Measurements from ENCODE around the gene IGFBP7.

IGFBP7 gene

GRCh38 chr4:57074744-57075143, 35.4 kb downstream of the IGFBP7 start:
- TF ChIP-seq CTCF (IDR thresholded peaks at IDR 0.05; ENCODE audit: control extremely low read depth, extremely low read depth, low read depth, missing control alignments), result no peak
- ChIA-PET POLR2A (no interaction called here), CTCF (interaction anchor here (1.2 kb wide), 1 partner anchor 89 kb away, joined by 4 read pairs; no protein-coding TSS in a partner anchor)
- DNase-seq (ENCODE audit: extremely low spot score), result no peak

DNA sequence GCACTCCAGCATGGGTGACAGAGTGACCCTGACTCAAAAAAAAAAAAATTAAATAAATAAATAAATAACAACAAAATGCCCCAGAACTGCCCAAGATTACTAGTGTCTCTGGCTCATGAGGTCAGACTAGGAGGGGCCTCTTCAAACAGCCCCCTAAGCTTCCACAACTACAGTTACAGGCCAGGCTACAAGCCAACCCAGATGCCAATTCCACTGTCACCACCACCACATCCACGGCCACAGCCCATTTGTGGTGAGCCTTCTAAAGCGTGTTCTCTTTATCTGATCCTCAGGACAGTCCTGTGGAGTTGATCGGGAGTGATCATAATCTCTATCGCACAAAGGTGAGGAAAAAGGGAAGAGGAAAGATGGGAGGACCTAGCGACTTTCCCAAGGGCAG, 36.6 kb downstream of the IGFBP7 start:
- ChIA-PET CTCF (no interaction called here), POLR2A (no interaction called here)
- no peak for TF ChIP-seq CTCF (IDR thresholded peaks at IDR 0.05; ENCODE audit: control extremely low read depth, extremely low read depth, low read depth, missing control alignments)
- DNase-seq (ENCODE audit: extremely low spot score), result no peak

DNA sequence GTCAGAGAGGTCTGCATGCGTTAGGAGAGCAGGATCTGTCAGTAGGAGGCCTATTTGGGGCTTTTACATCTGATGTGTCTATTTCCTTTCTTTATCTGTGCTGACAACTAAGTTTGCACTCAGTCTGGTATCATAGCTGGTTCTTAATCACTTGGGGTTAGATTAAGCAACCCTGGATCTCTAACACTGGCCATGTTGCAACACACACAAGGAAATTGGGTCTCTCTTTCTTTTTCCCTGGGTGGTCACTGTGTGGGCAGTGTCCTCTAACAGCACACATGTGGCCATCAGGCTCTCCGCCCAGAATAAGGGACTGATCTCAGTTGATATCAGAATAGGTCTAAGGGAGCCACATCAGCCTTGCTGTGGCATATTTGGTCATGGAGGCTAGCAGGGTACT, 38.9 kb downstream of the IGFBP7 start:
- ChIA-PET CTCF (interaction anchor here (1.4 to 1.7 kb wide), 2 partner anchors 10 to 33 kb away, joined by 3 to 4 read pairs; no protein-coding TSS in a partner anchor), POLR2A (no interaction called here)
- TF ChIP-seq CTCF (IDR thresholded peaks at IDR 0.05; ENCODE audit: control extremely low read depth, extremely low read depth, low read depth, missing control alignments), result no peak
- no peak for DNase-seq (ENCODE audit: extremely low spot score)

GRCh38 chr4:57070461-57070860, 39.7 kb downstream of the IGFBP7 start:
- ChIA-PET CTCF (no interaction called here), POLR2A (no interaction called here)
- no peak for DNase-seq (ENCODE audit: extremely low spot score)
- TF ChIP-seq CTCF (IDR thresholded peaks at IDR 0.05; ENCODE audit: control extremely low read depth, extremely low read depth, low read depth, missing control alignments), result no peak

- TF ChIP-seq CTCF (IDR thresholded peaks at IDR 0.05; ENCODE audit: control extremely low read depth, extremely low read depth, low read depth, missing control alignments), result no peak
- ChIA-PET POLR2A (no interaction called here), CTCF (interaction anchor here (0.7 kb wide), 1 partner anchor 96 kb away, joined by 3 read pairs; no protein-coding TSS in a partner anchor)
- DNase-seq (ENCODE audit: extremely low spot score), result no peak
Measured at GRCh38 chr4:57068237-57068981, 41.8 kb downstream of the IGFBP7 start.

DNA sequence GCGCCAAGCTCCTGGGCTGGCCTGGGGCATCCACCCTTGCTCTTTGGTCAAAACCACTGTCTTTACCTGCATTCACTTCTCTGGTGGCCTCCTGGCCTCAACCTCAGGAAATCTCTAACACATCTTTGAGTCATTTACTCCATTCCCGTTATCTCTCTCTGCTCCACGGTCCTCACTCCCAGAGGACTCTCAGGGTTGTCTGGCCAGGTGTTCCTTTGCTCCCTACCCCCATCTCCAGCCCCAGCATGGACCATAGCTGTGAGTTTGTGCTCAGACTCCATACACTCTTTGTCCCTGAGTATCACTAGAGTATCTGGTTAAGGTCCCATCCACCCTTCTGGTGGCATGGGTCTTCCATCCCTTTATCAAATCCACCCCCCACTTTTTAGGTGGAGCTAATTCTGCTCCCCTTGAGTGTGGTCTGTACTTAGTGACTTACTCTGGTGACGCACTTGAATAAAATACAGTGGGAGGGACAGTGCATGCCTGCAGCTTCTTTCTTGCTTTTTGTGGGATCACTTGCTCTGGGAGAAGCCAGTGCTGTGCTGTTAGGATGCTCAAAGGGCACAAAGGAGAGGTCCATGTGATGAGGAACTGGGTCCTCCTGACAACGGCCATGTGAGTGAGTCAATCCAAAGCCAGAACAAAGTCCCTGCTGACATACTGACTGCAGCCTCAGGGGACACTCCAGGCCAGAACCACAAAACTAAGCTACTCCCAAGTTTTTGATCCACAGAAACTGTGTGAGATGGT, 44.3 kb downstream of the IGFBP7 start:
- no peak for DNase-seq (ENCODE audit: extremely low spot score)
- TF ChIP-seq CTCF (IDR thresholded peaks at IDR 0.05; ENCODE audit: control extremely low read depth, extremely low read depth, low read depth, missing control alignments), result no peak
- POLR2A ChIA-PET, result no interaction called here
- CTCF ChIA-PET, result no interaction called here
